OCI-LY1 (cell line): ENCODE measurements around the gene SLX4IP.

Experiments
- H2AFZ ChIP-seq: fragments of 200-600 bp; sonication (generic), shearing (Covaris generic); 2 replicates; pipeline ENCODE4 v1.6.0; 2014; ENCODE audit warnings: antibody characterized with exemption, mild to moderate bottlenecking, low read length
- H3F3A ChIP-seq: fragments of 200-600 bp; sonication (generic), shearing (Covaris generic); 2 replicates; pipeline ENCODE4 v1.6.0; 2014; ENCODE audit warnings: mild to moderate bottlenecking, antibody characterized with exemption, low read length, moderate library complexity; ENCODE audit not compliant: insufficient read depth
- H3K27ac ChIP-seq: fragments of 200-600 bp; sonication (generic); 2 replicates; pipeline ENCODE4 v1.5.1; 2014; ENCODE audit warnings: low read length, mixed run types, mild to moderate bottlenecking, low read depth; ENCODE audit not compliant: poor library complexity, severe bottlenecking
- H3K27me3 ChIP-seq: fragments of 200-600 bp; sonication (generic); 2 replicates; pipeline ENCODE4 v1.6.0; 2014; ENCODE audit warnings: antibody characterized with exemption, mild to moderate bottlenecking, low read length, moderate library complexity; ENCODE audit not compliant: insufficient read depth
- H3K36me3 ChIP-seq: fragments of 200-600 bp; sonication (generic); 2 replicates; pipeline ENCODE4 v1.6.1; 2014; ENCODE audit warnings: mild to moderate bottlenecking, antibody characterized with exemption, low read length, moderate library complexity, mixed read lengths; ENCODE audit not compliant: insufficient read depth
- H3K4me1 ChIP-seq: fragments of 200-600 bp; sonication (generic); 2 replicates; pipeline ENCODE4 v1.5.1; 2014; ENCODE audit warnings: mild to moderate bottlenecking, low read length, moderate library complexity; ENCODE audit not compliant: insufficient read depth, severe bottlenecking
- H3K4me2 ChIP-seq: fragments of 200-600 bp; sonication (generic), shearing (Covaris generic); 2 replicates; pipeline ENCODE4 v1.6.1; 2014; ENCODE audit warnings: low read length
- H3K4me3 ChIP-seq: fragments of 200-600 bp; sonication (generic); 2 replicates; pipeline ENCODE4 v1.5.1; 2014; ENCODE audit warnings: low read length, low read depth, mild to moderate bottlenecking, mixed read lengths; ENCODE audit not compliant: poor library complexity, severe bottlenecking
- H3K79me2 ChIP-seq: fragments of 200-600 bp; shearing (Covaris generic); 2 replicates; pipeline ENCODE4 v1.6.1; 2016; ENCODE audit warnings: mixed run types, low read length, mixed read lengths; ENCODE audit not compliant: insufficient read depth
- H3K9ac ChIP-seq: fragments of 200-600 bp; sonication (generic), shearing (Covaris generic); 2 replicates; pipeline ENCODE4 v1.6.1; 2014; ENCODE audit warnings: mild to moderate bottlenecking, low read length, mixed read lengths
- H3K9me2 ChIP-seq: fragments of 200-600 bp; sonication (generic), shearing (Covaris generic); 2 replicates; pipeline ENCODE4 v1.6.1; 2014; ENCODE audit warnings: low read depth, mild to moderate bottlenecking, low read length, mixed read lengths
- H3K9me3 ChIP-seq: fragments of 200-600 bp; shearing (Covaris generic); 2 replicates; pipeline ENCODE4 v1.6.1; 2014; ENCODE audit warnings: low read length, mixed read lengths
- H4K20me1 ChIP-seq: fragments of 200-600 bp; sonication (generic), shearing (Covaris generic); 2 replicates; pipeline ENCODE4 v1.6.0; 2016; ENCODE audit warnings: mild to moderate bottlenecking, low read length; ENCODE audit not compliant: insufficient read depth
- EZH2 ChIP-seq: fragments of 200-600 bp; sonication (generic), shearing (Covaris generic); IDR thresholded peaks from 2 replicates; pipeline ENCODE4 v1.8.0; 2017; ENCODE audit warnings: borderline replicate concordance, mixed run types, mild to moderate bottlenecking, antibody characterized with exemption, low read length, moderate library complexity, mixed read lengths
- TF ChIP-seq, protein P1 (sequence below): fragments of 200-600 bp; sonication (generic), shearing (Covaris generic); IDR thresholded peaks from 2 replicates; pipeline ENCODE4 v1.5.1; 2017; ENCODE audit warnings: mild to moderate bottlenecking, antibody characterized with exemption, low read length, moderate library complexity, mixed read lengths

Gene SLX4IP

GRCh38 chr20:10433014-10433622 lies 2.0 kb upstream of the SLX4IP start:
- Histone ChIP-seq H2AFZ (no peak overlapping the region), H3K9ac (peak overlapping the region; percentile 98), H3K4me2 (peak overlapping the region; percentile 96), H3K4me3 (peak overlapping the region; percentile 98), H3K79me2 (peaks cover 38% of the 10 kb centered on the region), H3K36me3 (no peaks in the 10 kb centered on the region), H3K4me1 (peaks cover 54% of the 10 kb centered on the region), H3K9me2 (no peaks in the 10 kb centered on the region), H3K27me3 (no peaks in the 10 kb centered on the region), H3F3A (no peaks in the 10 kb centered on the region), H4K20me1 (no peaks in the 10 kb centered on the region), H3K9me3 (no peaks in the 10 kb centered on the region), H3K27ac (peak overlapping the region; percentile 94)
- TF ChIP-seq, protein P1, sequence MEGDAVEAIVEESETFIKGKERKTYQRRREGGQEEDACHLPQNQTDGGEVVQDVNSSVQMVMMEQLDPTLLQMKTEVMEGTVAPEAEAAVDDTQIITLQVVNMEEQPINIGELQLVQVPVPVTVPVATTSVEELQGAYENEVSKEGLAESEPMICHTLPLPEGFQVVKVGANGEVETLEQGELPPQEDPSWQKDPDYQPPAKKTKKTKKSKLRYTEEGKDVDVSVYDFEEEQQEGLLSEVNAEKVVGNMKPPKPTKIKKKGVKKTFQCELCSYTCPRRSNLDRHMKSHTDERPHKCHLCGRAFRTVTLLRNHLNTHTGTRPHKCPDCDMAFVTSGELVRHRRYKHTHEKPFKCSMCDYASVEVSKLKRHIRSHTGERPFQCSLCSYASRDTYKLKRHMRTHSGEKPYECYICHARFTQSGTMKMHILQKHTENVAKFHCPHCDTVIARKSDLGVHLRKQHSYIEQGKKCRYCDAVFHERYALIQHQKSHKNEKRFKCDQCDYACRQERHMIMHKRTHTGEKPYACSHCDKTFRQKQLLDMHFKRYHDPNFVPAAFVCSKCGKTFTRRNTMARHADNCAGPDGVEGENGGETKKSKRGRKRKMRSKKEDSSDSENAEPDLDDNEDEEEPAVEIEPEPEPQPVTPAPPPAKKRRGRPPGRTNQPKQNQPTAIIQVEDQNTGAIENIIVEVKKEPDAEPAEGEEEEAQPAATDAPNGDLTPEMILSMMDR, result no peak
- TF ChIP-seq EZH2, result no peak

- Histone ChIP-seq H4K20me1 (no peaks in the 10 kb centered on the region), H3K9ac (peak within 1 kb of the TSS; percentile 98), H3K4me3 (peak within 1 kb of the TSS; percentile 98), H3K27me3 (no peaks in the 10 kb centered on the region), H3K27ac (peak within 1 kb of the TSS; percentile 94), H3K9me3 (no peaks in the 10 kb centered on the region), H3K4me2 (peak within 1 kb of the TSS; percentile 96), H3K4me1 (peaks cover 54% of the 10 kb centered on the region), H3K9me2 (no peaks in the 10 kb centered on the region), H3K79me2 (peaks cover 40% of the 10 kb centered on the region), H3K36me3 (no peaks in the 10 kb centered on the region), H3F3A (no peaks in the 10 kb centered on the region), H2AFZ (peak within 1 kb of the TSS; percentile 92; the same call in 1 of the 2 replicates)
- TF ChIP-seq, protein P1, result no peak
- TF ChIP-seq EZH2, result no peak
Measured at GRCh38 chr20:10433623-10434466, 1.3 kb upstream of the SLX4IP start, which contains the start of gene MKKS. Gene MKKS, minus strand, starts transcription at chr20:10434222. Its CDS starts 20,708 bp downstream, at chr20:10413514.

DNA sequence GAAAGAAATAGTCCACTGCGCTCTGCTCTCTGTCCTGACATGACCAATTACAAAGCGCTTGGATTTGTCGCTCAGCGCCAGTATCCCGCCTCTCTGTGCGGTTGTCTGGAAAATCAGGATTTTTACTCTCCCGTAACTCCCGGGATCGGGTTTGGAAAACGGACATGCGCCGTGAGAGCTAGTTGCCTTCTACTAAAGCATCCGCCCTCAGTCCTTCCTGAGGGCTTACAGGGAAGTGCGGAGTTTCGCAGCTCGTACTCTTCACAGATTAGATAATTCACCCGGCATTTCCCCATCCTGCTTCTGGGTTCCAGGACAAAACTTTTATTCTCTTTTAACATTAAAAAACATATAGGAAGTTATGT lies 656 bp upstream of the SLX4IP start:
- Histone ChIP-seq H3K4me2 (peak overlapping the region; percentile 96), H3K79me2 (peaks cover 37% of the 10 kb centered on the region), H4K20me1 (no peaks in the 10 kb centered on the region), H2AFZ (peak overlapping the region; percentile 92; the same call in 1 of the 2 replicates), H3F3A (no peaks in the 10 kb centered on the region), H3K36me3 (peaks cover 3% of the 10 kb centered on the region; the same call in 1 of the 2 replicates), H3K9me3 (no peaks in the 10 kb centered on the region), H3K4me1 (peaks cover 54% of the 10 kb centered on the region), H3K9me2 (no peaks in the 10 kb centered on the region), H3K27ac (peak overlapping the region; percentile 94), H3K9ac (peak overlapping the region; percentile 98), H3K27me3 (no peaks in the 10 kb centered on the region), H3K4me3 (peak overlapping the region; percentile 98)
- TF ChIP-seq, protein P1, result no peak
- no peak for TF ChIP-seq EZH2
